Heart left ventricle (tissue), 16 donors: Measurements from ENCODE around the gene CENPO. TPM values are rescaled to one million over a fixed set of nuclear protein-coding genes. Genes with fewer than 3 reads are reported as not detected.

ENCODE experiments used
- ATAC-seq, 4 donors: fragments of 200-7000 bp; cut with Tn5 transposase; one replicate each; pipeline ENCODE4 v1.9.1; 2020 to 2022; ENCODE audit warnings: moderate library complexity in 4 of 4, mild to moderate bottlenecking in 3 of 4, moderate number of reproducible peaks in 1 of 4
- DNase-seq, 5 donors: peaks; one replicate each; pipeline ENCODE4 v3.0.0-alpha.2; 2020
- H3K27ac ChIP-seq, 12 donors: fragments of 200-600 bp; sonication (generic) in 4 of 12; one replicate each; pipeline versions ENCODE4 v1.5.0 to v1.8.0; 2016 to 2022; ENCODE audit warnings: mild to moderate bottlenecking in 2 of 12
- H3K27me3 ChIP-seq, 9 donors: fragments of 200-600 bp; sonication (generic) in 2 of 9; one replicate each; pipeline versions ENCODE4 v1.5.1 to v1.8.0; 2016 to 2022; ENCODE audit warnings: mild to moderate bottlenecking in 3 of 9
- H3K36me3 ChIP-seq, 9 donors: fragments of 200-600 bp; sonication (generic) in 2 of 9; one replicate each; pipeline versions ENCODE4 v1.5.0 to v1.8.0; 2018 to 2022; ENCODE audit warnings: mild to moderate bottlenecking in 2 of 9
- H3K4me1 ChIP-seq, 12 donors: fragments of 200-600 bp; sonication (generic) in 4 of 12; one replicate each; pipeline versions ENCODE4 v1.5.0 to v1.8.0; 2016 to 2022; ENCODE audit warnings: mild to moderate bottlenecking in 3 of 12
- H3K4me3 ChIP-seq, 12 donors: fragments of 200-600 bp; sonication (generic) in 4 of 12; one replicate each; pipeline versions ENCODE4 v1.5.0 to v1.8.0; 2017 to 2022; ENCODE audit warnings: mild to moderate bottlenecking in 9 of 12, moderate library complexity in 4 of 12
- H3K9me3 ChIP-seq, 12 donors: fragments of 200-600 bp; sonication (generic) in 4 of 12; one replicate each; pipeline versions ENCODE4 v1.5.0 to v1.8.0; 2016 to 2022; ENCODE audit warnings: mild to moderate bottlenecking in 1 of 12
- CTCF ChIP-seq, 12 donors: fragments of 200-600 bp; sonication (generic) in 4 of 12; IDR thresholded peaks; one replicate each; pipeline versions ENCODE4 v1.5.0 to v1.8.0; 2018 to 2022; ENCODE audit warnings: antibody characterized with exemption in 12 of 12, mild to moderate bottlenecking in 5 of 12
- POLR2A ChIP-seq, 2 donors: fragments of 450-650 bp; IDR thresholded peaks; one replicate each; pipeline ENCODE4 v1.6.1; 2017; ENCODE audit warnings: antibody characterized with exemption in 2 of 2, mild to moderate bottlenecking in 2 of 2, moderate library complexity in 2 of 2
- WGBS, 4 donors: extraction: QIAGEN DNeasy Blood & Tissue Kit in 2 of 4; methylation state at CpG; one replicate each; pipeline versions ENCODE4 v1.1.5 to v1.1.7; 2013 to 2018; 5-methylcytosine and 5-hydroxymethylcytosine counted together
- intact Hi-C, 10 donors: fragments of 100-400 bp; cut with DNase I; formaldehyde crosslinking; loops; one replicate each; pipeline versions ENCODE4 v1.11.1 to v1.14.2; 2022
- polyA plus RNA-seq, 2 donors: library from polyadenylated mRNA; stranded (reverse); fragments of 200-250 nt; gene quantifications; one replicate each; pipeline ENCODE4 v1.2.3, GENCODE V29; 2013
- total RNA-seq, 9 donors: library from RNA; depleted of rRNA in 2 of 9; stranded (reverse); fragments of >200 nt in 2 of 9; fragmentation: NEBNext Ultra II Directional in 3 of 9; extraction: Animal tissue kit (Norgen Biotek cat#: 25700) in 3 of 9; gene quantifications; one replicate each; pipeline versions ENCODE4 v1.1.0 to v1.2.4, GENCODE V29; 2016 to 2023
- donor health status: ischemic (EF 13 %, LVEDD 7.1; RV severe dilation, severe dysfunction).
- donor health status: healthy with polysubstance abuse.
- donor health status: DM: no; HTN: yes; CAD: no.
- donor health status: DM: no; HTN: no; CAD: no.
- donor health status: ischemic (EF 25% LVEDD 6.9; RV normal size, moderate dysfunction).
- donor health status: ischemic (EF 25% LVEDD 5.7; RV mildly dilated, moderate dysfunction).
- donor health status: healthy.
- donor health status: DM: yes; HTN: yes; CAD: no.
- donor health status: ischemic (EF 35%, LVEDD 5.7; RV mildly dilated, moderate dysfunction).
- donor health status: nonischemic (EF 11% LVEDD 7.7; RV severe dilation, severe dysfunction).
- donor health status: DM: yes; HTN: yes; CAD: no.
- donor health status: PGD.
- donor health status: ischemic (EF 29% LVEDD 5.4; RV normal size, mild dysfunction).
- donor health status: nonischemic (EF 23%, LVEDD 6.1; RV moderate dilation, normal function).

The CENPO gene
- total and polyA plus RNA-seq, 11 donors, result 1.5 to 9.2 (median 2.4) TPM

- intact Hi-C loops, result no loop called here
- 90 to 96% (median 95%) methylated on average over 6 of the region's 6 CpGs for WGBS, 4 donors
- Histone ChIP-seq H3K27ac (no peak overlapping the region), H3K27me3 (no peaks in the 10 kb centered on the region), H3K36me3 (no peaks in the 10 kb centered on the region), H3K4me1 (peaks cover 0 to 19% (median 2%) of the 10 kb centered on the region in 12 donors), H3K9me3 (no peaks in the 10 kb centered on the region), H3K4me3 (no peak overlapping the region)
- ATAC-seq (no peak), DNase-seq (no peak)
- TF ChIP-seq POLR2A (IDR thresholded peaks at IDR 0.05), result no peak
Measured at GRCh38 chr2:24866946-24867345, 73.7 kb downstream of the CENPO start.

- DNase-seq (no peak), ATAC-seq (no peak)
- no peaks in the 10 kb centered on the region for H3K27me3 ChIP-seq
- WGBS, 4 donors, result 87 to 97% (median 96%) methylated on average over 3 to 5 of the region's 5 CpGs
- H3K9me3 ChIP-seq, result no peaks in the 10 kb centered on the region
- peak overlapping the region in 3 of 12 donors; percentile 14 to 66 (median 45) for H3K27ac ChIP-seq
- TF ChIP-seq POLR2A (IDR thresholded peaks at IDR 0.05) (no peak), CTCF (IDR thresholded peaks at IDR 0.05) (no peak)
- H3K4me3 ChIP-seq, result no peak overlapping the region
- H3K4me1 ChIP-seq, result peaks cover 0 to 35% (median 10%) of the 10 kb centered on the region in 12 donors
- intact Hi-C loops, result no loop called here
- H3K36me3 ChIP-seq, result no peaks in the 10 kb centered on the region
Measured at GRCh38 chr2:24870440-24870839, 77.2 kb downstream of the CENPO start.

GRCh38 chr2:24870891-24871705, 77.9 kb downstream of the CENPO start:
- intact Hi-C loops, result no loop called here
- Histone ChIP-seq H3K27me3 (no peaks in the 10 kb centered on the region), H3K9me3 (no peaks in the 10 kb centered on the region), H3K27ac (peak overlapping the region in 11 of 12 donors; percentile 15 to 81 (median 51)), H3K4me3 (no peak overlapping the region), H3K36me3 (no peaks in the 10 kb centered on the region), H3K4me1 (peaks cover 0 to 37% (median 10%) of the 10 kb centered on the region in 12 donors)
- 81 to 89% (median 87%) methylated on average over 16 of the region's 16 CpGs for WGBS, 4 donors
- no peak for TF ChIP-seq POLR2A (IDR thresholded peaks at IDR 0.05)
- no peak for TF ChIP-seq CTCF (IDR thresholded peaks at IDR 0.05)
- ATAC-seq (no peak), DNase-seq (no peak)

- 58 to 67% (median 63%) methylated on average over 12 of the region's 12 CpGs for WGBS, 4 donors
- intact Hi-C loops, result no loop called here
- H3K4me3 ChIP-seq, result no peak overlapping the region
- H3K4me1 ChIP-seq, result peaks cover 0 to 37% (median 10%) of the 10 kb centered on the region in 12 donors
- TF ChIP-seq POLR2A (IDR thresholded peaks at IDR 0.05) (no peak), CTCF (IDR thresholded peaks at IDR 0.05) (no peak)
- H3K27me3 ChIP-seq, result no peaks in the 10 kb centered on the region
- ATAC-seq (peak in 3 of 4 donors; percentile 30 to 59 (median 41)), DNase-seq (peak in 2 of 5 donors; percentile 43 to 66)
- H3K9me3 ChIP-seq, result no peaks in the 10 kb centered on the region
- H3K36me3 ChIP-seq, result no peaks in the 10 kb centered on the region
- H3K27ac ChIP-seq, result peak overlapping the region in 10 of 12 donors; percentile 10 to 81 (median 48)
Measured at GRCh38 chr2:24871852-24872333, 78.7 kb downstream of the CENPO start.

Other genes starting within 250 kb of the CENPO start
- 10 to 100 TPM; 12.6 to 37.1 (median 31.1) TPM for gene PTRHD1, start within 50 bp of the CENPO start, total RNA-seq
- 10 to 100 TPM; 17.4 to 19.7 TPM for gene PTRHD1, start within 50 bp of the CENPO start, polyA plus RNA-seq
- gene ADCY3, start 126.8 kb downstream of the CENPO start, total RNA-seq, result 10 to 100 TPM in 7 of 9 donors, 1 to 10 TPM in 2; 9.3 to 36.0 (median 17.5) TPM
- 10 to 100 TPM; 10.9 to 14.4 TPM for gene ADCY3, start 126.8 kb downstream of the CENPO start, polyA plus RNA-seq
- 10 to 100 TPM in 2 of 9 donors, 1 to 10 TPM in 7; 5.1 to 13.6 (median 9.1) TPM for gene DNAJC27, start 178.5 kb downstream of the CENPO start, total RNA-seq
- 1 to 10 TPM; 4.3 to 5.0 TPM for gene DNAJC27, start 178.5 kb downstream of the CENPO start, polyA plus RNA-seq
- gene EFR3B, start 248.7 kb downstream of the CENPO start, total RNA-seq, result 10 to 100 TPM in 1 of 9 donors, 1 to 10 TPM in 8; 4.3 to 13.8 (median 6.3) TPM
- 1 to 10 TPM; 1.7 to 1.8 TPM for gene EFR3B, start 248.7 kb downstream of the CENPO start, polyA plus RNA-seq